Stromal cell of bone marrow (primary cell): ENCODE measurements around the gene ZP1.
A peak's percentile ranks its signal among the peaks of the same experiment; 100 is the strongest.

Experiments used
- DNase-seq: peaks from one replicate; pipeline ENCODE4 v3.0.0-alpha.2; 2012; ENCODE audit warnings: low read depth

ZP1 gene

DNA sequence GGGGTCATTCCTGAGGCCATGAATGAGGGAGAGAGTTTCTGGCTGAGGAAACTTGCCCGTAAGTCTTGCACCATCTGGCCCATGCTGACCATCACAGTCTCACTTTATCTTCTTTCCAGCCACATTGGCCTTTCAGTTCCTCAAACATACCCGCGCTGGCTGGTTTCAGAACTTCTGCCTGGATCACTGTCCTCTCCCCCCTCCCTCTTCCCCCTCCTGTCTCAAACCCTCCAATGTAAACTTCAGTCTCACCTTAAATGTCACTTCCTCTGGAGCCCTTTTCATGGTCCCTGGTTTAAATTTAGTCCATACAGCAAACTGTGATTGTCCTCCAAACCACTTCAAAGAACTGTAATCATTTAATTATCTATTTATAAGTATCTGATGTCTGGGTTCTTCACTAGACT lies 42.9 kb downstream of the ZP1 start:
- DNase-seq: no peak

DNA sequence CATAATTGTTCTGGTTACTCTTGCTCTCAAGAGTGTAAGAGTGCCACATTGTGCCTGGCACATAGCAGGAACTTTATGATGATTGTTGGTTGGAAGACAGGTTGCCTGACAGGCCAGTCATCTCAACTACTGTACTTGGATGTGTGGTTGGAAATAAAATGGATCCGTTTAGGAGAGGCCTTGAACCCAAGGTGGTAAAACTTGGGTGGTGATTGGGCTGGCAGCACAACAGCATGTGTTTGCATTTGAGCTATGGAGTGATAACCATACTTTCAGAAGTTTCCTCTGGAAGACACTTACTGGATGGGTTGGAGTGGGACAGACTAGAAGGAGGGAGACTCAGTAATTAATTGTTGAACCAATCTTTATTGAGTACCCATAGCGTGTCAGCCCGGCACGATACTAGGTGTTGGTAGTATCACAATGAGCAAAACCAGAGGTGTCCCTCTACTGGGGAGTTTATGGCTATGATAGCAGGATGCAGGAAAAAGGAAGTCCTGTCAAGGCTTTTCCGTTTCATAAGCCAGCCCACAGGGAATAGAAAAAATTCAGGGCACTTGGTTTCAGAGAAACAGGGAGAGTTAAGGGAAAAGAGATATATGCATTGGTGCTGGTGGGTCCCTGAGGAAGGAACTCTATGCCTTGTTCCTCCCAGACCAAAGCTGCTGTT lies 43.5 kb downstream of the ZP1 start:
- DNase-seq: no peak

DNA sequence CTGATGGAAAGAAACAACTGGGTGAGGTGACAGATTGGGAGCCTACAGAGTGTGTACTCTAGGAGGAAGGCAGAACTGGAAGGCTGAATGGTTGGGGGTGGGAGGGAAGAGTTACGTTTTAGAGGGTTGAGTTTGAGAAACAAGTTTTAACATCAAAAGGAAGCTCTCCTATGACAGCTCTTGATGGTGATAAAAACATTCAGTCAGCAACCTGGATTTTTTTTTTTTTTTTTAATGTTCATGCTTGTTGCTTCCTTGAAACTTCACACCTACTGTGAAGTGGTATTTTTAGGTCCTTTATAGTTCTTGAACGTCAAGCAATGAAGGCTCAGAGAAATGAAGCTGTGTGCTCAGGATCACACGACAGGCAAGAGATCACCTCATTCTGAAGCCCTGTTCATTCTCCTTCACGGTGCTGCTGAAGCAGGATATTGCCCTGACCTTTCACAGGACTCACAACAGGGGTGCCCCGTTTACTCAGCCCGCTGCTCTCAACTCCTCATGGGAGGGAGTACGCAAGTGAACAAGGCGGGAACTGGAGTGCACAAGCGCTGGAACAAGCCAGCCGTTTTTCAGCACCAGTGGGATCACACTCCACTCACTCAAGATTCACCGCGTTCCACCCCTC lies 45.0 kb downstream of the ZP1 start:
- DNase-seq: no peak

DNA sequence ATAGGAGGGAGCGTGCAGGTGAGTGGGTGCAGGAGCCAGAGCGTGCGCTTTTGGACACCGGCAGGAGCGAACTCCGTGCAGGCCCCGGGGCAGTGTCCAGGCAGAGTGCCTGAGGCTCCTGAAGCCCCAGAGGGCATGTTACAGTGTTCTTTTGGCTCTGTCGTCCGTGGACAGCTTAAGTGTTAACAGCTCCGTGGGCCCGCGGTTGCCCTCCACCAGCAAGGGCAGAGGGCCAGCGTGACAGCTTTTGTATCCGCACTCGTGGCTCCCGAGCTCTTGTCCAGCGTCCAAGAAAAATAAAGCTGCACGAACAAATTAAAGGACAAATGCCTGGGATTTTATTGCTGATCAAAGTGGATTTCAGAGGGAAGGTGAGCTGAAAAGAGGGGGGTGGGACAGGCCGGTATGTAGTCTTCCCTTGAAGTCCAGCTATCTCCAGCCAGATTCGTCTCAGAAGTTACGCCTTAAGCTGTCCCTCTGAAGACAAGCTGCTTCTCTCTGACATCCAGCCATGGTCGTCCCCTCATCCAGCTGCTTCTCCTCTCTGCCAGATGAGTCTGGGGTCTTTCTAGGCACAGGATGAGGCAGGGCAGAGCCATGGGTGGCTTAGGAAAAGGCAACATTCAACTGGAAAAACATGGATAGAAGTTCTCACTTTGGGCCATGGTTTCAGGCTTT lies 45.6 kb downstream of the ZP1 start:
- no peak for DNase-seq

DNA sequence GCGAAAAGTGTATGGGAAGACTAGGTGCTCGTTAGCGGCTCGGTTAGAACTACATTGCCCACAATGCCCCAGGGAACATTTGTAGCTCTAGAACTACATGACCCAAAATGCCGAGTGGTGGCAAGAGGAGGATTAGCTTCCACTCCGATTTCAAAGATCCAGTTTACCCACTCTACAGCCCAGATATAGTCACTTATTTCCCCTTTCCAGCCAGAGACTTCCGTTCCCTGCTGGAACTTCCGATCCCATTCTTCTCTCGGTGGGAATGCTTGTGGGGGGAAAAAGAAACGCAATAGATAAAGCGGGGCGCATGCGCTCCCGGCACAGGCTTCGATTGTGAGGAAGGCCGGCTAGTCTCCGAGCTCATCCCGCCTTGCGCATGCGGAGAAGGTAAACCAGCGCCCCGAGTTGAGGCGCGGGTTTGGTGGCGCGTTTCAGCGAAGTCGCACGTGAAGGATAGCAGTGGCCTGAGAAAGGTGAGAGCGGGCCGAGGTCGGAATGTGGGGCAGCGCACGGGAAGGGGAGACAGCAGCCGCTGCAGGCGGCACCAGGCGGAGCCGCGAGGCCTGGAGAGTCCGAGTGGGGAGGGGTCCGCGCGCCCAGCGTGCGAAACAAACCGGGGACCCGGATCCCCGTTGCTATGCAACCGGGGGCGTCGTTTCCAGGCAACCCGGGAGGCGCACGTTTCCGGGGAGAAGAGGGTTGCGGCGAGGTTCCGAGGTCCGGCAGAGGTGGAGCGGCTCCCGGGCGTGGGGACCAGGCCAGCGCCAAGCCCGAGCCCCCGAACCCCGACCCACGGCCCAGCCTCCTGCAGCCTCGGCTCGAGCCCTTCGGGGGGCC lies 46.7 kb downstream of the ZP1 start, which contains the start of gene TMEM109:
Gene TMEM109, plus strand, starts transcription at position 366 of the 840 bp plus-strand sequence. CDS start 5,536 bp downstream, outside the sequence.
- DNase-seq: peak; percentile 85

DNA sequence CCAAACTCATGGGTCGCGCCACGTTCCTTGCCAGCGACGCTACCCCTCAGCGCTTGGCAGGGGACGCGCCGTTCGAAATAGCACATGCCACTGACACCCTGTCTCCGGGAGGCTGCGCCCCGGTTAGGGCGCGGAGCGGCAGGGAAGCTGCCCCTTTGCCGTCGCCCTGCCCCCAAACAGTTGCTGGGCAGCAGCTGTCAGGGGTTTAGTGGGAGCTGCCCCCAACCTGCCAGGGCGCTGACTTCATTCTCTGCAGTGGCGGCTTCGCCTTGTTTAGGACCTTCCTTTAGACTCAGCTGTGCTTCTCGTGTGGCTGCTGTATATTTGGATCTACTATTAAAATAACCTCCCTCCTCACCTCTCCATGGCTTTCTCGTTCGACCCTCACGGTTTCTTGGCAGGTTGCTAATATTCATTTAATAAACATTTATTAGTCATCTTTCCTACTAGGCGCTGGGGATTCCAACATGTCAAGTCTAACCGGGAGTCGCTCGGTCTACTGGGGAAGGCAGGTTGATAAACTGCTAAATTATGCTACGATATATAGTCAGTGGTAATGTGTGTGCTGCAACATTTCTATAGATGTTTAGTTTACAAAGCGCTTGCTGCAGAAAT lies 47.4 kb downstream of the ZP1 start:
- DNase-seq: peak; percentile 6

DNA sequence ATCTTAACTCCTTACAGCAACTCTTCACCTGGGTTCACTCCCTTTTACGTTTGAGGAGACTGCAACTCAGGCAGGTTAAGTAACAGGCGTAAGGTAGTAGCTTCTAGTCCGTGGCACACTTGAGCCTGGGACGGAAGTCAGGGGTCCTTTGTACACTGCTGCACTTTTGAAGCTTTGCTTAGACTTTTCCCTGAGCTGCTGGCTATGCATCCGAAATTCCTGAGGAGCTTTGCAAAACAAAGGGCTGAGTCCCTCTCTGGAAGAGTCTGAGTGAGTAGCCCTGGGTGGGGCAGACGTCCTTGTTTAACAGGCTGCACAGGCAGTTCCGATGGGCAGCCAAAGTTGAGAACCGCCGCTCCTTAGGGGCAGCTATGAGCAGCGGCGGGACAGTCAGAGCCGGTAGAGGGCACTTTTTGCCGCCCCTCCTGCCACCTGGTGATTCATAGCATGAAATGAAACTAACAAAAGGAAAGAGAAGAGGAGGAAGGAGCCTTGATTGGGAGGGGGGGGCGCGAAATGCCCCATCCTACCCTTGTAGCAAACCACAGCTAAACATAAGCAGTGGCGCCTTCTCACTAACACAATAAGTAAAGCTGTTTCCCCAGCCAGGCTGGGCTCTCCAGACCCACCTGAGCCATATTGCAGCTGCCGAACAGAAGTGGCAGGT lies 48.0 kb downstream of the ZP1 start:
- DNase-seq: peak; percentile 59

DNA sequence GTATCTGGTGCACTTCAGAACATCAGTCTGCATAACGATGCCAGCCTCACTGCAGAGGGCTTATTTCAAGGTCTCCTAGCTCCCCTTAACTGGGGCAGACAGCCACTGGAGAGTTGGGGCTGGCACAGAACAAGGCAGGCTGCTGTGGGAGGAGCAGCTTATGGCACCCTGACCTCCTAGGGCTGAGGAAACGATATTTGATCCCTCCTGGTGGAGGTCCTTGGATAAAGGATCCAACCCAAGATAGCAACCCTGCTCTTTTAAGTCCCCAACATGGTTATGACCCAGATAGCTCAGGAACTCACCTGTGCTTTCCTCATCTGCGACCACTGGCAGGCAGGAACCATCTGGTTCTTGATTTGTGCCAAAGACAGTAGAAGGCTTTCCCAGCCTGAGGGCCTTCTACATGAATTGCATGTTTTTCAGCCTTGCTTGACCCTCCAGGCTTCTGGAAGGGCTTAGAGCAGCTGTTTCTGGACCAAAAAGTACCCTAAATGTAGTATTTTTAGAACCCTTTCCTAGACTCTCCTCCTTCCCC lies 49.4 kb downstream of the ZP1 start:
- no peak for DNase-seq

DNA sequence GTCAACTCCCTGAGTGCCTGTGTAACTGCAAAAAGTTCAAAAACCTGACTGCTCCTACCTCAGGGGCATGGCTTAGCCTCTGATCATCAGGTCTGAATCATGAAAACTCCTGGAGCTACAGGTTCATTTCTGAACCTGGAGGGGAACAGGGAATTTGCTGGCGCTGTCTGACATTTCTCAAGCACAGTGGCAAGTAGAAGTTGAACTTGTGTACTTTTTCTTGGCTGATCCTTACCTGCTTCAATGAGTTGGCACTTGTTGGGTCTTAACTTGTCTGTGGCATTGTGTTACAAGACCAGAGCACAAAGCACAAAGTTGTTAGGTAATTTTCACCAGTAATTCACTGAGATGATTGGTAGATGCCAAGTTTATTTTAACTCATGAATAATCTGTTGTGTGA lies 49.9 kb downstream of the ZP1 start:
- no peak for DNase-seq

DNA sequence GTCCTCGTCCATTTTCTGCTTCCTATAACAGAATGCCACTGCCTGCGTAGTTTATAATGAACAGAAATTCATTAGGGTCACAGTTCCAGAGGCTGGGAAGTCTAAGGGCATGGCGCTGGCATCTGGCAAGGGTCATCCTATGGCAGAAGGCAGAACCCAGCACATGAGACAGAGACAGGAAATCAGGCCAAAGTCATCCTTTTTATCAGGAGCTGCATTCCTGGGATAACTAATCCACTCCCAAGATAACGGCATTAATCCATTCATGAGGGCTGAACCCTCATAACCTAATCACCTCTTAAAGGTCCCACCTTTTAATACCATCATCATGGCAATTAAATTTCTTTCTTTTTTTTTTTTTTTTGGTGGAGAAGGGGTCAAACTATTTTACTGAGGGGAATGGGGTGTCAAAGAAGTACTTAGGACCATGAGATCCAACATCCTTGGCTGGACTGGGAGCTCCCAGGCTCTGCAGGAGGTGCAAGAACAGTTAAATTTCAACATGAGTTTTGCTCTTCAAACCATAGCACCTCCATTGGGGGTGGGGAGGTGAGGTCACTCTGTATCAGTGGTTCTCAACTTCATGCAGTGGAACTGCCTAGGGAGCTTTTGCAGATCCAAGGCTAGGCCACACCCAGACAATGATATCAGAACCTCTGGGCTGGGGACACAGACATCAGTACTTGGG lies 51.1 kb downstream of the ZP1 start:
- no peak for DNase-seq

DNA sequence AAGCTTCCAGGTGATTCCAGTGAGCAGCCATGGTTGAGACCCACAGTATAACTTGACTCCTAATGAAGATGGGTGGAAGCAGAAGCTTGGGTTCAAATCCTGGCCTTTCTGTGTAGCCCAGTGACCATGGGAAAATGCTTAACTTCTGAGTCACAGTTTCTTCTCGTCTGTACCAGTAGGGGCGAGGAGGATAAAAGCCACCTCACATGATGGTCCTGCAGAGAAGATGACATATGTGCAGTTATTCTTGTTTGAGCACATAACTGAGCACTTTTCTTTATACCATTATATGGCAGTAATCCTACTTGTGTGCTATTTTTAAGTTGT lies 51.6 kb downstream of the ZP1 start:
- DNase-seq: no peak

DNA sequence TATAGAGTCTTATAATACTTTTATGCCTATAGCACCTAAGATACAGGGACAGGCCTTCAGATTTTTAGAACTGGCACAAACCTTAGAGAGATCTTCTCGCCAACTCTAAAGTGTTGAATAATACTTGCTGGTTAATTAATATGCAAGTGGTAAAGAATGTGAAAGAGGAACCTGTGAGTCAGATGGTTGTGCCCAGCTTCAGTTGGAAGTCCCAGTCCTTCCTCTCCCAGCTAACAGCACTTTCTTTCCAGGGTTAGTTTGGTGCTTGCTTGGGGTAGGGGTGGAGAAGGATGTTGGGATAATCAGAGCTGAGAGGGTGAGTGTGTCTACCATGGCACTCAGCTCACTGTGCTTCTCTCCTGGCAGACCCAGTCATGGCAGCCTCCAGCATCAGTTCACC lies 52.0 kb downstream of the ZP1 start:
- no peak for DNase-seq

DNA sequence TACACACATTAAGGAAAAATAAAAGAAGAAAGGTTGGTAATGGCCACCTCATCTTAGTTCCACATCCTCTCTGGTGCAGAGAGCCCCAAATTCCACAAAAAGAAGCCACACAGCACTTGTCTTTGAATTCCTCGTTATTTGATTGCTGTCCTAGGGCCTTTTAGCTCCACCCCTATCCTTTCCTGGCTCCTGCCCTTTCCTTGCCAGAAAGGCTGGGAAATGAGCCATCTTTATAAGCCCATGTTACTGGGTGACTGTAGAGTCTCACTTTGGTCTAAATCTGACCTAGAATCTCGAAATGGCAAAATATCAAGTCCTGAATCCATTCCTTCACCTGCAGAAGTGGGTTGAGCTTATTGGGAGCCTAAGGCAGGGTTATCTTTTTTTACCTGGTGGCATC lies 52.6 kb downstream of the ZP1 start:
- DNase-seq: no peak

DNA sequence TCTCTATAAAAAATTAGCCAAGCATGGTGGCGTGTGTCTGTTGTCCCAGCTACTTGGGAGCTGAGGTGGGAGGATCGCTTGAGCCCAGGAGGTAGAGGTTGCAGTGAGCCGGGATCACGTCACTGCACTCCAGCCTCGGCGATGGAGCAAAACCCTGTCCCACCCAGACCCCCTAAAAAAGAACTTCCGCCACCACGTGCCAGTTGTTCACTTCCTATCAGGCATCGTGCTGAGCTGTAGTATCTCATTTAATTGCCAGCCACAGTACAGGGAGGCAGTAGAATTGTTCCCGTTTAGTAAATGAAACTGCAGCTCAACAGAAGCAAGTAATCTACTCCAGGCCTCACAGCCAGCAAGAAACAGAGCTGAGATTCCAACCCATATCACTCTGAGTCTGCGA lies 53.9 kb downstream of the ZP1 start:
- no peak for DNase-seq

DNA sequence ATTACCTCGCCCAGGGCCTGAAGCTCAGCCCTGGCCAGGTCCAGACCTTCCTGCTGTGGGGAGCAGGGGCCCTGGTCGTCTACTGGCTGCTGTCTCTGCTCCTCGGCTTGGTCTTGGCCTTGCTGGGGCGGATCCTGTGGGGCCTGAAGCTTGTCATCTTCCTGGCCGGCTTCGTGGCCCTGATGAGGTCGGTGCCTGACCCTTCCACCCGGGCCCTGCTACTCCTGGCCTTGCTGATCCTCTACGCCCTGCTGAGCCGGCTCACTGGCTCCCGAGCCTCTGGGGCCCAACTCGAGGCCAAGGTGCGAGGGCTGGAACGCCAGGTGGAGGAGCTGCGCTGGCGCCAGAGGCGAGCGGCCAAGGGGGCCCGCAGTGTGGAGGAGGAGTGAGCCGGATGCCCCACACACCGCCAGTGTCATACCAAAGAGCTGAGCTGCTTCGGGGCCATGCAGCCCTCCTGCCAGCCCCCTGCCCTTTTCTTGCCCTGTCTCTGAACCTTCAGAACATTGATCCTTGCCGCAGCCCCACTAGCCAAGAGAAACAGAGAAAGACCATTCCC lies 54.5 kb downstream of the ZP1 start:
- DNase-seq: no peak

DNA sequence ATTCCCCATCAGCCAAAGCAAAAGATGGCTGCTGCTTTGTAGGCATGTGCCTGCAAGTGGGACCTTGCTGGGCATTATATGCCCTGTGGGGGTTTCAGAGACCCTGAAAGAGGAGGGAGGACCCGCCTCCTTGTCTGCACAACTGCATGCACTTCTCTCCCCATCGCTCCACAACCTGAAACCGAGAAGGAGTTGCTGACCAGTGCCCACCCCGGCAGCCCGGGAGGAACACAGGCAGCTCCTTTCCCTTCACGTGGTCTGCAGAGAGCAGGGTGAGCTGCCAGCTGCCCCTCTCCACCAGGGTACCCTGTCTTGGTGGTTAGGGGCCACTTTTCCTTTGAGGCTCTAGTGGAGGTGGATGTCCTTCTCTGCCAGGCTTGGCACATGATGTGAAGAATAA lies 55.6 kb downstream of the ZP1 start:
- DNase-seq: no peak

DNA sequence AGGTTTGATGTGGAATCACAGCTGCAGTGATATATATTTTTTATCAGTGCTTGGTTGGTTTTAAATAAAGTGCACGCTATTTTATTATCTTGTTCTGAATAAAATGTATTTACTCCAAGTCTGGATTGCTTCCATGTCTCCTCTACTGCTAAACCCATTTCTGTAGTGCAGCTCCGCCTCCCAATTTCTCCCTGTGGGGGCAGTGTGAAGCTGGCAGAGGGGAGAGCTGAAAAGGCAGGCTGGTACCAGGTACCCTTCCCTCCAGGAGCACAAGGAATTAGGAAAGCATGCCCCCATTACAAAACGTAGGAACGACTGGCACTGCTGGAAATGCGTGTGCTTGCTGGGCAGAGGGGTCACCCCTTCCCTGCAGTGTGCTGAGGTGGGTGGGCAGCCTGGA lies 56.0 kb downstream of the ZP1 start:
- no peak for DNase-seq

DNA sequence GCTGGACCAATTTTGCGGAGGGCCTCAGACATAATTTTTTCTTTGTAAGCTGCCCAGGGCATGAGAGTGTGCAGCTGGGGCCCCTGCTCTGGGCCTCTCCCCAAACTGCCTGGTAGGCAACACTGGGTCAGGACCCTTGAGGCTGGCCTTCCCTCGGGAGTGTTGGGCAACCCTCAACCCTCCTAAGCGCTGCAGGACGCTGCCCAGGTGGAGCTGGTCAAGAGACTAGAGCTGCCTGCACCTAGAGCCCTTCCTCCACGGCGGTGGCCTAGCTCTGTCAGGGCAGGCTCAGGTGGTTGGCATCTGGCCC lies 56.4 kb downstream of the ZP1 start:
- no peak for DNase-seq

DNA sequence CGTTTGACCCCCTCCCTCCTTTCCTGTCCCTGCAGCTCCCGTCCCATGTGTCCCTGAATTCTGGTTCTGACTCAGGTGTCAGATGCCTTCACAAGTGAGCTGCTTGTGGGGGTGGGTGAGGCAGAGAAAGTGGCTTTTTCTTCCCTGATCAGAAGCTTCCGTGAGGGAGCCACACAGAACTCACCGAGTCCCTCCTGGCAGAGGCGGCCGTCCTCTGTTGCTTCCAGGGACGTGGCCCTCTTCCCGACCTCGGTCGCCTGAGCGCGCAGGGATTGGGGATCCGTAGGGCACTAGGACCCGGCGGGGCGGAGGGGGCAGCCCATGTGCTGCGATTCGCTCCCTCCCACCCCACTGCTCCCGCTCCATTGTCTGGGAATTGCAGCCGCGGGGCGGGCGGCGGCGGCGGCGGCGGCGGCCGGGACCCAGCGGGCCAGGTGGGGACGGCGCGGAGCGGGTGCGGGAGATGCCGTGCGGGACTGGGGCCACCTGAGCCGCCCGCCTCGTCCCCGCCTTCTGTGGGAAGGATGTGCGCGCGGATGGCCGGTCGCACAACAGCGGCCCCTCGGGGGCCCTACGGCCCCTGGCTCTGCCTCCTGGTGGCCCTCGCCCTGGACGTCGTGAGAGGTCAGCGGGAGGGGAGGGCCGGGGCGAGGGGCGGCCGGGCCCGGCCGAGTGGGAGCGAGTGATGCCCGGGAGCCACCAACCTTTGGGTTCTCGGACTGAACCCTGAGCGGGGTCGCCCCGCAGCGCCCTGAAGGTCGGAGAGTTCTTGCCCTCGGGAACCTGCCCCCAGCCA lies 57.0 kb downstream of the ZP1 start, which contains the start of gene TMEM132A:
Gene TMEM132A, plus strand, starts transcription at position 351 of the 796 bp plus-strand sequence. Its CDS starts 174 bp downstream, at position 525.
- peak; percentile 38 for DNase-seq
